ENCODE results near the gene SP7.

The SP7 gene

GRCh38 chr12:53347905-53348304 is 11.8 kb upstream of the SP7 start:
- no peak for DNase-seq
- no peak for TF ChIP-seq CTCF (IDR thresholded peaks at IDR 0.05; ENCODE audit: low read depth, low read length)
- Histone ChIP-seq H3K9me3 (ENCODE audit: severe bottlenecking) (no peaks in the 10 kb centered on the region), H3K27ac (no peak overlapping the region), H3K4me3 (ENCODE audit: low read depth, low read length) (no peak overlapping the region), H3K36me3 (no peaks in the 10 kb centered on the region), H3K27me3 (ENCODE audit: insufficient read depth, low read depth, severe bottlenecking) (no peaks in the 10 kb centered on the region)

- TF ChIP-seq CTCF (IDR thresholded peaks at IDR 0.05; ENCODE audit: low read depth, low read length), result no peak
- no peaks in the 10 kb centered on the region for H3K9me3 ChIP-seq (ENCODE audit: severe bottlenecking)
- DNase-seq, result no peak
- H3K27ac ChIP-seq, result no peak overlapping the region
- H3K36me3 ChIP-seq, result no peaks in the 10 kb centered on the region
- no peaks in the 10 kb centered on the region for H3K27me3 ChIP-seq (ENCODE audit: insufficient read depth, low read depth, severe bottlenecking)
- no peak overlapping the region for H3K4me3 ChIP-seq (ENCODE audit: low read depth, low read length)
Observed at GRCh38 chr12:53346491-53346890, 10.3 kb upstream of the SP7 start.

GRCh38 chr12:53345486-53346188 is 9.5 kb upstream of the SP7 start:
- TF ChIP-seq CTCF (IDR thresholded peaks at IDR 0.05; ENCODE audit: low read depth, low read length), result no peak
- Histone ChIP-seq H3K27ac (no peak overlapping the region), H3K4me3 (ENCODE audit: low read depth, low read length) (no peak overlapping the region; the same call in 1 of the 2 replicates), H3K36me3 (no peaks in the 10 kb centered on the region), H3K27me3 (ENCODE audit: insufficient read depth, low read depth, severe bottlenecking) (no peaks in the 10 kb centered on the region), H3K9me3 (ENCODE audit: severe bottlenecking) (no peaks in the 10 kb centered on the region)
- DNase-seq, result peak; percentile 69

- peak; percentile 55 for DNase-seq
- H3K27ac ChIP-seq, result no peak overlapping the region
Observed at GRCh38 chr12:53344824-53345485, 8.8 kb upstream of the SP7 start.

GRCh38 chr12:53344487-53344823 is 8.3 kb upstream of the SP7 start:
- peak overlapping the region; percentile 59 for H3K4me3 ChIP-seq (ENCODE audit: low read depth, low read length)
- DNase-seq, result no peak

More at GRCh38 chr12:53344824-53345485, 8.8 kb upstream of the SP7 start:
- Histone ChIP-seq H3K27me3 (ENCODE audit: insufficient read depth, low read depth, severe bottlenecking) (no peaks in the 10 kb centered on the region), H3K4me3 (ENCODE audit: low read depth, low read length) (peak overlapping the region; percentile 59), H3K36me3 (no peaks in the 10 kb centered on the region), H3K9me3 (ENCODE audit: severe bottlenecking) (no peaks in the 10 kb centered on the region)
- TF ChIP-seq CTCF (IDR thresholded peaks at IDR 0.05; ENCODE audit: low read depth, low read length), result peak; percentile 78

More at GRCh38 chr12:53344487-53344823, 8.3 kb upstream of the SP7 start:
- Histone ChIP-seq H3K36me3 (no peaks in the 10 kb centered on the region), H3K9me3 (ENCODE audit: severe bottlenecking) (no peaks in the 10 kb centered on the region), H3K27me3 (ENCODE audit: insufficient read depth, low read depth, severe bottlenecking) (no peaks in the 10 kb centered on the region), H3K27ac (no peak overlapping the region)
- no peak for TF ChIP-seq CTCF (IDR thresholded peaks at IDR 0.05; ENCODE audit: low read depth, low read length)
